Skeletal muscle tissue (tissue), 4 donors: ENCODE data around the gene FAF1. TPM values are rescaled to one million over a fixed set of nuclear protein-coding genes. Genes with fewer than 3 reads are reported as not detected.

ENCODE experiments used
- H3K27ac ChIP-seq: one replicate; pipeline ENCODE4 v1.7.0; 2013; ENCODE audit warnings: mild to moderate bottlenecking, low read depth, low read length, inconsistent platforms
- H3K27me3 ChIP-seq, 3 donors: one replicate each; pipeline ENCODE4 v1.7.0; 2013; ENCODE audit warnings: low read length in 3 of 3; ENCODE audit not compliant: control insufficient read depth in 3 of 3, insufficient read depth in 3 of 3
- H3K36me3 ChIP-seq, 3 donors: one replicate each; pipeline ENCODE4 v1.7.0; 2013; ENCODE audit warnings: low read length in 3 of 3; ENCODE audit not compliant: control insufficient read depth in 3 of 3, insufficient read depth in 3 of 3
- H3K4me1 ChIP-seq, 3 donors: one replicate each; pipeline ENCODE4 v1.7.0; 2013; ENCODE audit warnings: low read length in 3 of 3, mild to moderate bottlenecking in 3 of 3; ENCODE audit not compliant: control insufficient read depth in 3 of 3, insufficient read depth in 3 of 3
- H3K4me3 ChIP-seq, 3 donors: one replicate each; pipeline ENCODE4 v1.7.0; 2013; ENCODE audit warnings: low read length in 3 of 3
- H3K9ac ChIP-seq, 3 donors: one replicate each; pipeline ENCODE4 v1.7.0; 2013; ENCODE audit warnings: low read length in 3 of 3, mild to moderate bottlenecking in 3 of 3, moderate library complexity in 2 of 3, low read depth in 1 of 3
- H3K9me3 ChIP-seq, 3 donors: one replicate each; pipeline ENCODE4 v1.7.0; 2013; ENCODE audit warnings: low read length in 3 of 3; ENCODE audit not compliant: control insufficient read depth in 3 of 3
- total RNA-seq: library from RNA; depleted of rRNA; stranded (reverse); fragments of >200 nt; gene quantifications from one replicate; pipeline ENCODE4 v1.2.3, GENCODE V29; 2014
- donor health status: Osteomylitis.

The FAF1 gene
- total RNA-seq, 1 donor from 2014 or later: 41.2 TPM

- peaks cover 2 to 9% (median 2%) of the 10 kb centered on the region in 3 donors for H3K36me3 ChIP-seq
- H3K4me1 ChIP-seq: no peaks in the 10 kb centered on the region
- no peaks in the 10 kb centered on the region for H3K9me3 ChIP-seq
- no peak overlapping the region for H3K27ac ChIP-seq
- no peak overlapping the region for H3K9ac ChIP-seq
- H3K4me3 ChIP-seq: no peak overlapping the region
- H3K27me3 ChIP-seq: no peaks in the 10 kb centered on the region
These were observed 438.4 kb downstream of the FAF1 start for GRCh38 chr1:50521703-50522102.

- Histone ChIP-seq H3K9ac (no peak overlapping the region), H3K4me1 (no peaks in the 10 kb centered on the region), H3K36me3 (peaks cover 2 to 9% (median 3%) of the 10 kb centered on the region in 3 donors), H3K9me3 (no peaks in the 10 kb centered on the region), H3K27ac (no peak overlapping the region), H3K27me3 (no peaks in the 10 kb centered on the region), H3K4me3 (no peak overlapping the region)
These were observed 442.6 kb downstream of the FAF1 start for GRCh38 chr1:50517488-50517887.

GRCh38 chr1:50516056-50516455 is 444.0 kb downstream of the FAF1 start:
- Histone ChIP-seq H3K4me3 (no peak overlapping the region), H3K36me3 (peaks cover 2 to 9% (median 3%) of the 10 kb centered on the region in 3 donors), H3K27ac (no peak overlapping the region), H3K4me1 (no peaks in the 10 kb centered on the region), H3K9me3 (no peaks in the 10 kb centered on the region), H3K27me3 (no peaks in the 10 kb centered on the region), H3K9ac (no peak overlapping the region)

- peaks cover 0 to 4% (median 0%) of the 10 kb centered on the region in 3 donors for H3K9me3 ChIP-seq
- no peak overlapping the region for H3K27ac ChIP-seq
- H3K4me3 ChIP-seq: no peak overlapping the region
- H3K4me1 ChIP-seq: no peaks in the 10 kb centered on the region
- H3K9ac ChIP-seq: no peak overlapping the region
- H3K27me3 ChIP-seq: no peaks in the 10 kb centered on the region
- peaks cover 0 to 13% (median 0%) of the 10 kb centered on the region in 3 donors for H3K36me3 ChIP-seq
These were observed 452.0 kb downstream of the FAF1 start for GRCh38 chr1:50508040-50508586.

GRCh38 chr1:50505427-50505826 is 454.6 kb downstream of the FAF1 start:
- no peaks in the 10 kb centered on the region for H3K27me3 ChIP-seq
- H3K4me1 ChIP-seq: no peaks in the 10 kb centered on the region
- no peak overlapping the region for H3K27ac ChIP-seq
- peaks cover 0 to 4% (median 0%) of the 10 kb centered on the region in 3 donors for H3K9me3 ChIP-seq
- H3K4me3 ChIP-seq: no peak overlapping the region
- H3K36me3 ChIP-seq: peaks cover 0 to 13% (median 0%) of the 10 kb centered on the region in 3 donors
- H3K9ac ChIP-seq: no peak overlapping the region

GRCh38 chr1:50503515-50503914 is 456.6 kb downstream of the FAF1 start:
- Histone ChIP-seq H3K27ac (no peak overlapping the region), H3K9me3 (peaks cover 0 to 4% (median 0%) of the 10 kb centered on the region in 3 donors), H3K9ac (no peak overlapping the region), H3K4me3 (no peak overlapping the region), H3K27me3 (no peaks in the 10 kb centered on the region), H3K36me3 (peaks cover 0 to 13% (median 0%) of the 10 kb centered on the region in 3 donors), H3K4me1 (no peaks in the 10 kb centered on the region)

GRCh38 chr1:50502147-50502546 is 457.9 kb downstream of the FAF1 start:
- Histone ChIP-seq H3K4me3 (no peak overlapping the region), H3K9ac (no peak overlapping the region), H3K4me1 (no peaks in the 10 kb centered on the region), H3K27ac (no peak overlapping the region), H3K36me3 (peaks cover 0 to 13% (median 0%) of the 10 kb centered on the region in 3 donors), H3K27me3 (no peaks in the 10 kb centered on the region), H3K9me3 (peaks cover 0 to 4% (median 0%) of the 10 kb centered on the region in 3 donors)

- Histone ChIP-seq H3K27ac (no peak overlapping the region), H3K4me1 (no peaks in the 10 kb centered on the region), H3K4me3 (no peak overlapping the region), H3K9ac (no peak overlapping the region), H3K27me3 (no peaks in the 10 kb centered on the region), H3K9me3 (no peaks in the 10 kb centered on the region), H3K36me3 (peaks cover 0 to 4% (median 0%) of the 10 kb centered on the region in 3 donors)
These were observed 463.1 kb downstream of the FAF1 start for GRCh38 chr1:50497007-50497406.

GRCh38 chr1:50493710-50494109 is 466.4 kb downstream of the FAF1 start:
- H3K27ac ChIP-seq: no peak overlapping the region
- no peaks in the 10 kb centered on the region for H3K27me3 ChIP-seq
- H3K36me3 ChIP-seq: peaks cover 0 to 26% (median 19%) of the 10 kb centered on the region in 3 donors
- H3K4me3 ChIP-seq: no peak overlapping the region
- H3K9me3 ChIP-seq: no peaks in the 10 kb centered on the region
- no peak overlapping the region for H3K9ac ChIP-seq
- H3K4me1 ChIP-seq: no peaks in the 10 kb centered on the region

GRCh38 chr1:50492142-50492541 is 467.9 kb downstream of the FAF1 start:
- Histone ChIP-seq H3K9me3 (no peaks in the 10 kb centered on the region), H3K4me1 (no peaks in the 10 kb centered on the region), H3K27ac (no peak overlapping the region), H3K36me3 (peaks cover 0 to 26% (median 19%) of the 10 kb centered on the region in 3 donors), H3K9ac (no peak overlapping the region), H3K4me3 (no peak overlapping the region), H3K27me3 (no peaks in the 10 kb centered on the region)
